Transverse colon (tissue), 4 donors: ENCODE data around the gene CHST13. TPM values are rescaled to one million over a fixed set of nuclear protein-coding genes. Genes with fewer than 3 reads are reported as not detected.

Experiments
- DNase-seq: peaks from one replicate; pipeline ENCODE4 v3.0.0-alpha.2; 2019
- H3K27ac ChIP-seq, 4 donors: fragments of 200-600 bp; sonication (generic); 2 replicates each; pipeline ENCODE4 v1.5.1; 2016 to 2018; ENCODE audit warnings: inconsistent platforms in 4 of 4
- H3K27me3 ChIP-seq: fragments of 200-600 bp; sonication (generic); 2 replicates; pipeline ENCODE4 v1.5.1; 2017; ENCODE audit warnings: inconsistent platforms
- H3K36me3 ChIP-seq, 4 donors: fragments of 200-600 bp; sonication (generic); 2 replicates each; pipeline ENCODE4 v1.5.1; 2017 to 2019; ENCODE audit warnings: inconsistent platforms in 4 of 4
- H3K4me1 ChIP-seq, 4 donors: fragments of 200-600 bp; sonication (generic); 2 replicates each; pipeline ENCODE4 v1.5.1; 2017 to 2020; ENCODE audit warnings: inconsistent platforms in 4 of 4
- H3K4me3 ChIP-seq, 4 donors: fragments of 200-600 bp; sonication (generic); 1 replicate in 1 of 4; 2 replicates in 3 of 4; pipeline versions ENCODE4 v1.5.1 to v1.6.1; 2017 to 2019; ENCODE audit warnings: inconsistent platforms in 4 of 4
- H3K9me3 ChIP-seq, 2 donors: fragments of 200-600 bp; sonication (generic); 2 replicates each; pipeline ENCODE4 v1.5.1; 2017 to 2019; ENCODE audit warnings: inconsistent platforms in 2 of 2
- CTCF ChIP-seq, 5 experiments: fragments of 200-600 bp in 3 of 5; fragments of 450-650 bp in 2 of 5; sonication (generic) in 3 of 5; IDR thresholded peaks; 1 replicate in 2 of 5; 2 replicates in 3 of 5; pipeline ENCODE4 v1.5.1; 2016 to 2017; ENCODE audit warnings: antibody characterized with exemption in 5 of 5, inconsistent platforms in 3 of 5, mild to moderate bottlenecking in 2 of 5, moderate library complexity in 1 of 5
- EP300 ChIP-seq: sonication (generic); formaldehyde crosslinking; IDR thresholded peaks from one replicate; pipeline ENCODE4 v1.6.1; 2017; ENCODE audit warnings: antibody characterized with exemption, low read depth
- POLR2A ChIP-seq: fragments of 450-650 bp; IDR thresholded peaks from one replicate; pipeline ENCODE4 v1.6.1; 2016; ENCODE audit warnings: antibody characterized with exemption, mild to moderate bottlenecking, moderate library complexity
- POLR2AphosphoS5 ChIP-seq, 3 donors: sonication (generic); formaldehyde crosslinking; IDR thresholded peaks; one replicate each; pipeline ENCODE4 v1.6.1; 2016; ENCODE audit warnings: antibody characterized with exemption in 3 of 3
- WGBS, 2 donors: methylation state at CpG; one replicate each; pipeline ENCODE4 v1.1.5; 2018; ENCODE audit warnings: low coverage in 1 of 2; 5-methylcytosine and 5-hydroxymethylcytosine counted together
- in situ Hi-C, 4 donors: fragments of 200-750 bp; cut with MboI; loops; one replicate each; pipeline versions ENCODE4 v1.15.0 to v1.15.1; 2017; ENCODE audit warnings: low sequenced_read_pairs in 3 of 4, low pct_ligation_motif_present in 1 of 4, low pct_unique_long_range_greater_than_20kb in 1 of 4
- intact Hi-C: fragments of 100-400 bp; cut with DNase I; formaldehyde crosslinking; loops from one replicate; pipeline ENCODE4 v1.15.1; 2023; ENCODE audit warnings: low total_unique reads
- total RNA-seq, 4 donors: library from RNA; depleted of rRNA; stranded (reverse); fragments of >200 nt; gene quantifications; one replicate each; pipeline ENCODE4 v1.1.0, GENCODE V29; 2016

Gene CHST13
- total RNA-seq, 4 donors from 2014 or later, result 2.0 to 6.4 (median 4.9) TPM; not detected in 1

GRCh38 chr3:126551121-126551838 is 27.3 kb downstream of the CHST13 start:
- intact Hi-C loops, result no loop called here
- Histone ChIP-seq H3K27ac (no peak overlapping the region), H3K4me1 (no peaks in the 10 kb centered on the region), H3K4me3 (no peak overlapping the region), H3K9me3 (no peaks in the 10 kb centered on the region), H3K27me3 (no peaks in the 10 kb centered on the region), H3K36me3 (no peaks in the 10 kb centered on the region)
- in situ Hi-C loops, result no loop called here
- 66% methylated on average over 11 of the region's 13 CpGs; no CpG with 5 or more reads in 1 of the 2 donors for WGBS, 2 donors
- TF ChIP-seq POLR2AphosphoS5 (IDR thresholded peaks at IDR 0.05), result no peak
- TF ChIP-seq EP300, result no peak
- no peak for TF ChIP-seq CTCF (IDR thresholded peaks at IDR 0.05)
- TF ChIP-seq POLR2A, result no peak
- peak; percentile 2 for DNase-seq

GRCh38 chr3:126551839-126552687 is 28.1 kb downstream of the CHST13 start:
- in situ Hi-C loops (no loop called here), intact Hi-C loops (no loop called here)
- TF ChIP-seq EP300 (no peak), CTCF (IDR thresholded peaks at IDR 0.05) (no peak), POLR2A (no peak), POLR2AphosphoS5 (IDR thresholded peaks at IDR 0.05) (no peak)
- no peaks in the 10 kb centered on the region for H3K9me3 ChIP-seq
- WGBS, 2 donors, result 71% methylated on average over 11 of the region's 17 CpGs; no CpG with 5 or more reads in 1 of the 2 donors
- H3K4me1 ChIP-seq, result no peaks in the 10 kb centered on the region
- no peaks in the 10 kb centered on the region for H3K27me3 ChIP-seq
- peak; percentile 5 for DNase-seq
- no peaks in the 10 kb centered on the region for H3K36me3 ChIP-seq
- H3K4me3 ChIP-seq, result no peak overlapping the region
- H3K27ac ChIP-seq, result no peak overlapping the region

- Histone ChIP-seq H3K4me3 (no peak overlapping the region), H3K9me3 (no peaks in the 10 kb centered on the region), H3K4me1 (no peaks in the 10 kb centered on the region), H3K27me3 (no peaks in the 10 kb centered on the region), H3K27ac (no peak overlapping the region), H3K36me3 (no peaks in the 10 kb centered on the region)
- intact Hi-C loops, result no loop called here
- in situ Hi-C loops, result no loop called here
- TF ChIP-seq CTCF (IDR thresholded peaks at IDR 0.05) (no peak), POLR2A (no peak), POLR2AphosphoS5 (IDR thresholded peaks at IDR 0.05) (no peak), EP300 (no peak)
- peak; percentile 4 for DNase-seq
- 82% methylated on average over 12 of the region's 14 CpGs; no CpG with 5 or more reads in 1 of the 2 donors for WGBS, 2 donors
Observed at GRCh38 chr3:126552688-126553283, 28.8 kb downstream of the CHST13 start.
